Vagina (tissue), 2 donors: Measurements from ENCODE around the gene C22orf23. TPM values are rescaled to one million over a fixed set of nuclear protein-coding genes. Genes with fewer than 3 reads are reported as not detected.
"Not testable (repeated sequence)": the region's sequence is repeated elsewhere in the genome, so short reads cannot be mapped to it uniquely, and the experiment has no call there.

Experiments
- DNase-seq, 2 donors: peaks; one replicate each; pipeline ENCODE4 v3.0.0-alpha.2; 2017; ENCODE audit errors: extremely low spot score in 2 of 2
- H3K27ac ChIP-seq: fragments of 200-600 bp; sonication (generic); one replicate; pipeline ENCODE4 v1.5.1; 2019
- H3K27me3 ChIP-seq: fragments of 200-600 bp; sonication (generic); one replicate; pipeline ENCODE4 v1.5.1; 2019
- H3K36me3 ChIP-seq, 2 donors: fragments of 200-600 bp; sonication (generic); one replicate each; pipeline ENCODE4 v1.5.1; 2017 to 2019
- H3K4me1 ChIP-seq: fragments of 200-600 bp; sonication (generic); one replicate; pipeline ENCODE4 v1.5.1; 2019
- H3K4me3 ChIP-seq, 2 donors: fragments of 200-600 bp; sonication (generic); 1 replicate in 1 of 2; 2 replicates in 1 of 2; pipeline ENCODE4 v1.5.1; 2016 to 2019
- H3K9me3 ChIP-seq: fragments of 200-600 bp; sonication (generic); one replicate; pipeline ENCODE4 v1.5.1; 2019
- CTCF ChIP-seq, 3 experiments: fragments of 450-650 bp in 2 of 3; fragments of 200-600 bp in 1 of 3; sonication (generic) in 1 of 3; IDR thresholded peaks; one replicate each; pipeline ENCODE4 v1.5.1; 2017 to 2019; ENCODE audit warnings: antibody characterized with exemption in 3 of 3, mild to moderate bottlenecking in 2 of 3, moderate library complexity in 2 of 3
- POLR2A ChIP-seq, 2 donors: fragments of 450-650 bp; IDR thresholded peaks; one replicate each; pipeline ENCODE4 v1.6.1; 2017; ENCODE audit warnings: antibody characterized with exemption in 2 of 2, mild to moderate bottlenecking in 2 of 2, moderate library complexity in 2 of 2
- POLR2AphosphoS5 ChIP-seq, 2 donors: sonication (generic); formaldehyde crosslinking; IDR thresholded peaks; one replicate each; pipeline ENCODE4 v1.9.0; 2017; ENCODE audit warnings: antibody characterized with exemption in 2 of 2, mild to moderate bottlenecking in 2 of 2, low read depth in 1 of 2; ENCODE audit not compliant: insufficient read depth in 1 of 2
- intact Hi-C: fragments of 100-400 bp; cut with DNase I; formaldehyde crosslinking; loops from one replicate; pipeline ENCODE4 v1.15.1; 2023
- total RNA-seq: library from RNA; depleted of rRNA; stranded (reverse); fragments of >200 nt; gene quantifications from one replicate; pipeline ENCODE4 v1.2.3, GENCODE V29; 2016

The C22orf23 gene
- total RNA-seq, 1 donor from 2014 or later: not detected

- no peak for DNase-seq
- H3K27me3 ChIP-seq: no peaks in the 10 kb centered on the region
- TF ChIP-seq POLR2AphosphoS5 (IDR thresholded peaks at IDR 0.05; ENCODE audit: insufficient read depth in 1 of 2, low read depth in 1 of 2) (no peak), POLR2A (IDR thresholded peaks at IDR 0.05) (no peak), CTCF (IDR thresholded peaks at IDR 0.05) (no peak)
- intact Hi-C loops: loop anchor here (5.0 kb wide), 1 partner anchor 80 kb away; no protein-coding TSS in a partner anchor
- no peaks in the 10 kb centered on the region for H3K9me3 ChIP-seq
- no peak overlapping the region for H3K4me3 ChIP-seq
- H3K36me3 ChIP-seq: peaks cover 0 to 31% of the 10 kb centered on the region in 2 donors
- no peaks in the 10 kb centered on the region for H3K4me1 ChIP-seq
- H3K27ac ChIP-seq: no peak overlapping the region
Measured at GRCh38 chr22:37967147-37967546, 13.7 kb upstream of the C22orf23 start.

GRCh38 chr22:37965940-37966664 is 12.7 kb upstream of the C22orf23 start:
- H3K9me3 ChIP-seq: no peaks in the 10 kb centered on the region
- H3K27ac ChIP-seq: no peak overlapping the region
- TF ChIP-seq CTCF (IDR thresholded peaks at IDR 0.05) (no peak), POLR2A (IDR thresholded peaks at IDR 0.05) (no peak), POLR2AphosphoS5 (IDR thresholded peaks at IDR 0.05; ENCODE audit: insufficient read depth in 1 of 2, low read depth in 1 of 2) (no peak)
- H3K36me3 ChIP-seq: peaks cover 0 to 41% of the 10 kb centered on the region in 2 donors
- H3K4me3 ChIP-seq: no peak overlapping the region
- no peaks in the 10 kb centered on the region for H3K27me3 ChIP-seq
- no peaks in the 10 kb centered on the region for H3K4me1 ChIP-seq
- intact Hi-C loops: loop anchor here (2.0 to 5.0 kb wide), 2 partner anchors 79 to 143 kb away; partner anchors contain the start of gene GALR3
- DNase-seq: no peak

- Histone ChIP-seq H3K27ac (no peak overlapping the region), H3K4me3 (no peak overlapping the region), H3K4me1 (peaks cover under 1% of the 10 kb centered on the region), H3K9me3 (no peaks in the 10 kb centered on the region), H3K36me3 (peaks cover 0 to 65% of the 10 kb centered on the region in 2 donors), H3K27me3 (no peaks in the 10 kb centered on the region)
- TF ChIP-seq POLR2AphosphoS5 (IDR thresholded peaks at IDR 0.05; ENCODE audit: insufficient read depth in 1 of 2, low read depth in 1 of 2): no peak
- no peak for TF ChIP-seq POLR2A (IDR thresholded peaks at IDR 0.05)
- TF ChIP-seq CTCF (IDR thresholded peaks at IDR 0.05): no peak
- intact Hi-C loops: no loop called here
- DNase-seq: no peak
Measured at GRCh38 chr22:37961062-37961461, 7.7 kb upstream of the C22orf23 start.

GRCh38 chr22:37959231-37959825 is 5.9 kb upstream of the C22orf23 start:
- Histone ChIP-seq H3K4me3 (no peak overlapping the region), H3K4me1 (peaks cover 17% of the 10 kb centered on the region), H3K27me3 (no peaks in the 10 kb centered on the region), H3K27ac (no peak overlapping the region), H3K36me3 (peaks cover 0 to 71% of the 10 kb centered on the region in 2 donors), H3K9me3 (no peaks in the 10 kb centered on the region)
- intact Hi-C loops: loop anchor here (10.0 kb wide), 1 partner anchor 235 kb away; no protein-coding TSS in a partner anchor
- DNase-seq: no peak
- no peak for TF ChIP-seq POLR2AphosphoS5 (IDR thresholded peaks at IDR 0.05; ENCODE audit: insufficient read depth in 1 of 2, low read depth in 1 of 2)
- TF ChIP-seq POLR2A (IDR thresholded peaks at IDR 0.05): no peak
- TF ChIP-seq CTCF (IDR thresholded peaks at IDR 0.05): no peak

- H3K4me1 ChIP-seq: peaks cover 31% of the 10 kb centered on the region
- DNase-seq: no peak
- TF ChIP-seq POLR2A (IDR thresholded peaks at IDR 0.05): no peak
- TF ChIP-seq POLR2AphosphoS5 (IDR thresholded peaks at IDR 0.05; ENCODE audit: insufficient read depth in 1 of 2, low read depth in 1 of 2): no peak
- no peak for TF ChIP-seq CTCF (IDR thresholded peaks at IDR 0.05)
- H3K27ac ChIP-seq: no peak overlapping the region
- H3K27me3 ChIP-seq: no peaks in the 10 kb centered on the region
- no peaks in the 10 kb centered on the region for H3K9me3 ChIP-seq
- intact Hi-C loops: loop anchor here (10.0 kb wide), 1 partner anchor 238 kb away; no protein-coding TSS in a partner anchor
- H3K36me3 ChIP-seq: peaks cover 0 to 63% of the 10 kb centered on the region in 2 donors
- H3K4me3 ChIP-seq: no peak overlapping the region
Measured at GRCh38 chr22:37957232-37957631, 3.8 kb upstream of the C22orf23 start.

- not testable (repeated sequence) for H3K27me3 ChIP-seq
- intact Hi-C loops: loop anchor here (10.0 kb wide), 1 partner anchor 239 kb away; no protein-coding TSS in a partner anchor
Measured at GRCh38 chr22:37955825-37956397, 2.5 kb upstream of the C22orf23 start.

More at GRCh38 chr22:37955825-37956397, 2.5 kb upstream of the C22orf23 start:
- H3K4me3 ChIP-seq, DNase-seq, H3K27ac ChIP-seq, H3K9me3 ChIP-seq: not testable (repeated sequence)
- peaks cover 0 to 50% of the 10 kb centered on the region in 2 donors for H3K36me3 ChIP-seq
- H3K4me1 ChIP-seq: peaks cover 33% of the 10 kb centered on the region
